HG02759 (cell line): ENCODE data around the gene DNAI1.
"Not testable (repeated sequence)": the region's sequence is repeated elsewhere in the genome, so short reads cannot be mapped to it uniquely, and the experiment has no call there.

ENCODE experiments used
- ATAC-seq: cut with Tn5 transposase; IDR thresholded peaks from one replicate; pipeline ENCODE4 v1.9.1; 2021; ENCODE audit warnings: mild to moderate bottlenecking, moderate library complexity; ENCODE audit not compliant: unreplicated experiment

DNAI1 gene

DNA sequence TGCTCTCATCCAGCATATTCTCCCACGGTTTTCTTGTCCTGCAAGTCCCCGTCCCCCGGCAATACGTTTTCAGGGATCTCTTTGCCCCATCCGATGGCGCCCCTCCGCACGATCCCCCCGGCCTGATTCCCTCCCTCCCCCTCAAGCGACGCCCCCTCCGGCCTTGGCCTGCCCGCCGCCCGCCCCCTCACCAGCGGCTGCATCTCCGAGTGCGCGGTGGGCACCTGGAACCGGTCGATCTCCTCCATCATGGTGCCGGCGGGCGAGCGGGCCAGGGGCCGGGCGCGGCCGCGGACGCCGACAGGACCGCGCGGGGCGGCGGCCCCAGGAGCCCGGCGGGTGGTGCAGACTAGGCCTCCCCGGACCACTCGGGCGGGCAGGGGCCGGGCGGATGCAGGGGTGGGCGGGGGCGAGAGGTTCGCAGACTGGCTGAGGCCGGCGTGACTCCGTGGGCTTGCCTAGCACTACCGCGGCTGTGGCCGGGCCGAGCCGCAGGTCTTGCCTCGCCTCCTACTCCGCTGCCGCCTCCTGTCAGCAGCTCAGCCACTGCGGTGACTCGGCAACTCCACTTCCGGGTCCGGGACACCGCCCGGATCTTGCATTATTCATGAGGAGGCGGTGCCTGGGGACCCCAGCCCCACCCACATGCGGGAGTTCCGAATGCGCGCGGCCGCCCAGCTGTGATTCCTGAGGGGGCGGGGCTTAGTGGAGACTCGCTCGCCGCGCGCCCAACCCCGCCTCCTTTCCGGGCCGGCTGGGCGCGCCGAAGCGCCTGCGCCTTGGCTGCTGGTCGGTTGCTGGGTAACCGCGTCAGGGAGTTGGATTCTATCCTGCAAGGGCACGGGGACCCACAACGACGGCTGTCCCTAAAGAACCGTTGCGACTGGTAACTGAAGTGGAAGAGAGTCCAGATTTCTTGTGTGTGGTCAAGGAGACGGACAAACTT lies at the start of gene DNAI1, which contains the start of gene FAM219A:
TSS of gene DNAI1 (plus strand) at position 793 of the 946 bp plus-strand sequence. CDS start 201 bp downstream, outside the sequence.
TSS of gene FAM219A (minus strand) at position 558 of the 946 bp plus-strand sequence. CDS start at position 251, 307 bp downstream.
- ATAC-seq, result peak; percentile 99

DNA sequence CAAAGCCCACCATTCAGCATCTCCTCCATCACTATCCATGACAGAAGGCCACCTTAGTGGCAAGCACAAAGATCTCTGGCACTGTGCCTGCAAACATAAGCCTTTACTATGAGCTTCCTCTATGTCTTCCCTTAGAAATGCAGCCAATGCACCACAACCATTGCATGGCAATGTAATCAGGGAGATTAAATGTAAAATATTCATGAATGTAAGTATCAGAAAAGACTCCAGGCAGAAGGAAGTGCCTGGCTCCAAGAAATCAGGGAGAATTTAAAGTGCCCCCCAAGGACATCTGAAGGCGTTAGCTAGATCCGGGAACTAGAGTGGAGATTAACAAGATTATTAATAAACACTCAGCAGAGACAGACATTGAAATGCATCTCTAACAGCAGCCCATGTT lies 49.5 kb upstream of the DNAI1 start:
- no peak for ATAC-seq

DNA sequence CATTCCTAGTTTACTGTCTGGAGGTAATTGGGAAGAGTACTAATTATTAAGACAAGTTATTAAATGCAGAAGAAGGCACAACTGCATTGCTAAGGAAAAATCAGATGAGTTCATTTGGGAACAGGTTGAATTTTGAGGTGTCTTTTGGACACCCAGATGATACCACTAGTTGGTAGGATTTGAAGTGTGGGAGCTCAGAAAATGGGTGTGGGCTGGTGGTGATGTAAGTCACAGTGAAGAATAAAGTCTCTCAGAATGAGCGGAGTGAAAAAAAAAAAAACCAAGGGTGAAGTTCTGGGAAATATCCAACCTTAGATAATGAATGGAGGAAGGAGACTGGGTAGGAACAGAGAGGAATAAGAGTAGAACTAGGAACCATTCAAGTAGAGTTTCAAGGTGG lies 46.3 kb upstream of the DNAI1 start:
- ATAC-seq, result no peak

DNA sequence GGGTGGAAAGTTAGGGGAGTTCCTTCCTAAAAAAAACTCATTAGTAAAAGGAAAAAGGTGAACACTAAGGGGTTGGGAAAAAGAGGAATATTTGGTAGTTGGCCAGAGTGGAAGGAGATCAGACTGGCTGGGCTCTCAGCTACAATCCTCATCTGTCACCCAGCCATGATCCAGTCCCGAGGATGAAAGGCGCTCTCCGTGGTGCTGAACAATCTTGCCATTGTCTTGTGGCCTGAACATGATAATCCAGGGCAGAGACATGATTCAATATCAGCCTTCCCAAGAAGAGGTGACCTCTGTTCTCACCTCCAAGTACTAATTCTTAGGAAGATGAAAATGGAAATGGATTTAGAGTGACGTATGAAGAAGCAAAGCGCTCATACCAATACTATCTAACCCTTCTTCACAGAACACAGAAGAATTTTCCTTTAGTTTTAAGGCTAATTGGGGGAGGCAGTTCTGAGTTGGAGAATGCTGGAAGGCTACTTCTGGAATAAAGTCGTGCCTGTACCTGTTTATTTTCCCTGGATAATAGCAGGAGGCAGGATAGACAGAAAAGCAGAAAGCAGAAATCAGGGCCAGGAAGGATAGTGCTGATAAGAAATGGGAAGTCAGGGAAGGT lies 45.3 kb upstream of the DNAI1 start:
- no peak for ATAC-seq

DNA sequence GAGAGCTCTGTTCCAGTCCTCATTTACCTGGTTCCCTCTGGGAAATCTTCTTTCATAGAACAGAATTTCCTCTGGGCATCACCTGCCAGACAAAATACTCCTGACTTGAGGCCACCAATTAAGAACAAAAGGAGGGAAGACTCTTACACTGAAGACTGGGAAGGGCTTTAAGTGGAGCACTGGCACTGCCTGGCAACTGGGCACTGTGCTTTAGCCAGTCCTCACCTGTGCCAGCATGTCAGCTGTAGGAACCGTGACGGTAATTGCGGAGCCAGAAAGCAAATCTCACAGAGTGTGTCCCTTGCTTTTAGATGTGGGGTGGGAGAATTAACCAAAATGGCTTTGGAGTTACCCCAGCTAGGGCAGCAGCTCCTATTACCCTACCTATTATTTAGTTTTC lies 40.9 kb upstream of the DNAI1 start:
- no peak for ATAC-seq

DNA sequence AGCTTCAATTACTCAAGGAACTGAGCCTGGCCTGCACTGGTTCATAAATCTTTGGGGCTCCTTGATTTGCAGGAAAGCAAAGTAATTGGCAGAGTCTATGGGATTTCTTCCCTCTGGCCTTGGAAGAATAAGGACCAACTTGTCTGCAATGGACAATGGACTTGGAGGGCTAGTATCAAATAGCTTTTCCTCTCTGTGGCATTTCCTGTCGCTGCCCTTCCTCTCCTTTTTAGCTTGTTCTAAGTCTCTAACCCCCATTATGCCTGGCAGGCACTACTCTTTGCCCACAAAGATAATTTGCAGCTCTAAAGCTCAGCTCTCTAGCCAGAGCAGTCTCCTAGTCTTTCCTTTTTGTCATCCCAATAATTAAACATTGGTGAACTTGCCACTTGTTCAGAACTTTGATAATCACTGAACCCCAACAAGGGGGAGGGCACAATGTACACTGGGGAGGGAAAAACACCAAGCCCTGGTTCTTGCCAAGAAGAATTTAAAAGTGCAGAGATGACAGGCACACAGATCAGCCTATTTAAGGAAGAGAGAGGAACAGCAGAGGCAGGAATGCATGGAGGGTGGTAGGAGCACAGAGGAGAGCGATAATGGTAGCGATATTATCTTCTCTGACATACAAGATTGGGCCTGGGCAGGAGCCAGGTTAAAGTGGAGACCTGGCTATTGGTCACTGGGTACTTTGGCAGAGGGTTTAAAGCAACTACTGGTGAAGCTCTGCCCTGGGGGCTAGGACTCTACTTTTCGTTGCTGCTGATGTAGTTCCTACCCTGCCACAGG lies 38.7 kb upstream of the DNAI1 start:
- ATAC-seq, result no peak

DNA sequence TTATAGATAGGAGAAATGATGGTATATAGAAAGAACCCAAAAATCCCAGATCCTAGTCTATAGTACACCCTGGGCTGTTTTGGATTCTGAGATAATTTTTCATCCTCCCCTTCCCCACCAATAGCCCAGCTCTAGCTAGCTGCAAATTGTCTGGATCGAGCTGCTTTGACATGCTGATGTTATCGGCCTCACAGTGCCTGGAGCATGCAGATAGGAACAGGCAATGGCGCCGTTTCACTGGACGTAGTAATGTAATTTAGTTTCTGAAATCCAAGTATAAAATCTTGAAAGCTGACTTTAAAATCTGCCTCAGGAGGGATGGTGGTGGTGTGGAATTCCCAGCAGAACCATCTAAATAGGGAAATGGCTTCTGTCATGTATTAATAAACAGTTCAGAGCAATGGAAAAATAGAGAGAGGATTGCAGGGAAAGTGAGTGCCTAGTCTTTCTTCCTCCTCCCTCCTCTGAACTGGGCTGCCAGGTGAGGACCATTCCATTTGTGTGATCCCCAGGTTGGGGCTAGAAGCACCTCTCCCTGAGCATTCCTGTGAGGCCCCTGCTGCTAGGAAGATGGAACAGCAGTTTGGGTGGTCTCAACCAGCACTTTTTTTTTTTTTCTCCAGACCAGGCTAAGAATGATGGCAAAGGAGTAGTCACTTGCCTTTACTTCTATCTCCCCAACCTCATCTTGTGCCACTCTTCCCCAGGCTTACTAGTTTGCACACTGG lies 32.1 kb upstream of the DNAI1 start:
- no peak for ATAC-seq

DNA sequence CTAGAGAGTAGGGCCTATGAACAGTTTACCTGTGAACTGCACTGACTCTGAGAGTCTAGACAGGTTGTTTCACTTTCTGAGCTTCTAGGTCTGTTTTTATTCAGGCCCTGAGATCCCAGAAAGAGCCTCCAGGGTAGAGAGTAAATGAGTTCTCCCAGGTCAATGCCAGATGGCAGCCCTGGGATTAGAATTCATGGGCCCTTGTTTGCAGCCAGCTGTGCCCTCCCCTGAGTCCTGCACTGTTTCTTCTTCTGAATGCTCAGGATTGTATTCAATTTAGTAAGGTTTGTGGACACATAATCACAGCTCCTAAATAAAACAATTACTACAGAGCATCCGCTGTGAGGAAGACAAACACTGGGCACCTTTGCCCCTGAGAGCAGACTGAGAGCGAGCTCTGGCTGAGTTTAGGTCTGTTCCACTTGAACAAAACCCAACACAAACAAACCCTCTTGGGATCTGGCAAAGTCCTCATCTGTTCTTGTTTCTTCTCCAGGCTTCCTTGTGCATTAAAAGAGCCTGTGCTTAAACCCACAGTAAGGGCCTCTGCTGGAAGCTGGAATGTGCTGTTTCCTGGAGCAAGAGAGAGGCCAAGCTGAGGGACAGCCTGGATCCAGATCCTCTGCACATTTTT lies 30.2 kb upstream of the DNAI1 start:
- ATAC-seq, result no peak

DNA sequence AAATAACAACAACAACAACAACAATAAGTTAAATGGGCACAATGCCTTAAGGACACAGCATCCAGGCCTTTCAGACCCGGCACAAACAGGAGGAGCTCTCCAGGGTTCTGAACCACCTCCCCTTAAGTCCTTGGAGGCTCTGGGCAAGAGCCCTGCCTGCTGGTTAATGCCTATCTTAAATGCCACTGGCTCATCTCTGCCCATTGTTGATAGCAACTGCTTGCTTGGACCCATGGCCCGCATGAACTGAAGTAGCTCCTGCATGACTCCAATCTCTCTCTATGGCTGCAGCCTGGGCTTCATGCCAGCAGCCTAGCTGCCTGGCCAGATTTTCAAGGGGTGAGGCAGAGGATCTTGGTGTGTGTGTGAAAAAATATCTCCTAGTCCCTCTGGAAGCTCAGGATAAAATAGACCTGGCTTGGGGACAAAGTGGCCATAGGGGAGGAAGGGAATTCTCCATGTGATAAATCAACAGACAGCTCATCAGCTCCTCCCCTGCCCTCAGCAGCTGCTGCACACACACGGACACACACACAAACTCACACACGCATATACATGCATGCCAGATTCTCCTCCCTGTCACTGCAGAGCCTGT lies 27.7 kb upstream of the DNAI1 start:
- no peak for ATAC-seq

DNA sequence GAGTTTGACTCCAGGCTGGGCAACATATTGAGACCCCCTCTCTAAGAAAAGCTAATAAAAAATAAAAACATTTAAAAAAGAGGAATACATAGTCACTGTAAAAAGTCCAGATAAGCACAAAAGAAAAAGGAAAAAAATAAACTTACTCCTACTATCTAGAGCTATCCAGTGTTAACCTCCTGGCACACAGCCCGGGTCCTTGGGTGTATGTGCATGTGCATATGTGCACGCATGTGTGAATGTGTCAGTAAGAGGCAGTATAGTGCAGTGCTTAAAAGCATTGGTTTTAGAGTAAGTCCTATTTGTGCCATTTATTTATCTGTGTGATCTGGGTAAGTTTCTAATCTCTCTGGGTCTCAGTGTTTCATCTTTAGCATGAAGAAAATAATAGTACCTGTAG lies 26.9 kb upstream of the DNAI1 start:
- ATAC-seq, result no peak

DNA sequence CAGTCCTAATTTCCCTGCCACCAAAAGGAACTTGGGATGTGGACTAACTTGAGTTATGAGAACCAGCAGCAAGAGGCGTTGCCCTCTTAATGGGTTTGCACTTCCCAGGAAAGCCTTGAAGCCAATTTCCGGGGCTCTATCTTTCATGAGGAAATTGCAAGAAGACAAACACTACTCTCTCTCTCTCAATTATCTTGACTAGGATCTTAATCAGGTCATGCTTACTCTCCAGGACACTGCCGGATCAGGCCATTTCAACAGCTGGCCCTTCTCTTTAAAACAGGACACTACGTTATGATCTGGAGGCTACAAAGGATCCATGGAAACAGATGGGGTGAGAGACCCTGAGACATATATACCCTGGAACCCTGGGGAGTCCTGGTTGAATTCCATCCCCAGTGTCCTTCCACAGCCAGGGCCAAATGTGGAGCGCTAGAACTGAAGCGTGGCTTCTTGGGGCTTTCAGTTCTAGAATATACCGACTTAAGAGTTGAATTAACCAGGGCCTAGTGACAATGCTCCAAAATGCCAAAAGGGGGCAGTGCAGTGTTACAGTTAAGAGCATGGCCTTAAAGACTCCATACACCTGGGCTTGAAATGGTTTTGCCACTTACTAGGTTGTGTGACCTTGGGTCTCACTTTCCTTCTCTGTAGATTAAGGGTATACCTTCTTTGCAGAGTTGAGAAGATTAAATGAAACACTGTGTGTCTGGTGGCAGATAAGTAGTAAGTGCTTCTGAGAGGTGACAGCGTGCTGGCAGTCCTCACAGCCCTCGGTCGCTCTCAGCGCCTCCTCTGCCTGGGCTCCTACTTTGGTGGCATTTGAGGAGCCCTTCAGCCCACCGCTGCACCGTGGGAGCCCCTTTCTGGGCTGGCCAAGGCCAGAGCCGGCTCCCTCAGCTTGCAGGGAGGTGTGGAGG lies 21.3 kb upstream of the DNAI1 start:
- no peak for ATAC-seq

DNA sequence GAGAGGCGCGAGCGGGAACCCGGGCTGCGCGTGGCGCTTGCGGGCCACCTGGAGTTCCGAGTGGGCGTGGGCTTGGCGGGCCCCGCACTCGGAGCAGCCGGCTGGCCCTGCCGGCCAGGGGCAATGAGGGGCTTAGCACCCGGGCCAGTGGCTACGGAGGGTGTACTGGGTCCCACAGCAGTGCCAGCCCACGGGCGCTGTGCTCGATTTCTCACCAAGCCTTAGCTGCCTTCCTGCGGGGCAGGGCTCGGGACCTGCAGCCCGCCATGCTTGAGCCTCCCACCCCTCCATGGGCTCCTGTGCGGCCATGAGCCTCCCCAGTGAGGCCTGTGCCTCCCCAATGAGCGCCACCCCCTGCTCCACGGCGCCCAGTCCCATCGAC lies 20.7 kb upstream of the DNAI1 start:
- not testable (repeated sequence) for ATAC-seq

DNA sequence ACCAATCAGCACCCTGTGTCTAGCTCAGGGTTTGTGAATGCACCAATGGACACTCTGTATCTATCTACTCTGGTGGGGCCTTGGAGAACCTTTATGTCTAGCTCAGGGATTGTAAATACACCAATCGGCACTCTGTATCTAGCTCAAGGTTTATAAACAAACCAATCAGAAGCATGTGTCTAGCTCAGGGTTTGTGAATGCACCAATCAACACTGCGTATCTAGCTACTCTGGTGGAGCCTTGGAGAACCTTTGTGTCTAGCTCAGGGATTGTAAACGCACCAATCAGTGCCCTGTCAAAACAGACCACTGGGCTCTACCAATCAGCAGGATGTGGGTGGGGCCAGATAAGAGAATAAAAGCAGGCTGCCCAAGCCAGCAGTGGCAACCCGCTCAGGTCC lies 20.1 kb upstream of the DNAI1 start:
- not testable (repeated sequence) for ATAC-seq

DNA sequence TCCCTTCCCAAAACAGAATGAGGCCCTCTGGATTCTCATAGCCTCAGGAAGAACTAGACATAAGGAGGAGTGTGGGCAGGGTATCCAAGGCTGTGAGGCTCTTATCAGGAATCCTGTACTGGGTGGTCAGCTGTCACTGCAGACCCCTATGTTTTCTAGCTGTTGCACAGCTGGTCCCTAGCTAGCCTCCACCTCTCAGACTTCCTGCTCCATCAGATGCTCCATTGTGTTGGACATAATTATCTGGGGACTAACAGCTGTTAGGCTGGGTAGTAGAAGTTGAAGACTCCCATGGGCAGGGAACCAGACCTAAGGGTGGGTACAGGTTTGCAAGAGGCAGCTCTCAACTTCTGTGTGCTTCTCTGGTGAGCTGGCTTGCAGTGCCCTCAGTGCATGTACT lies 18.6 kb upstream of the DNAI1 start:
- ATAC-seq, result no peak

DNA sequence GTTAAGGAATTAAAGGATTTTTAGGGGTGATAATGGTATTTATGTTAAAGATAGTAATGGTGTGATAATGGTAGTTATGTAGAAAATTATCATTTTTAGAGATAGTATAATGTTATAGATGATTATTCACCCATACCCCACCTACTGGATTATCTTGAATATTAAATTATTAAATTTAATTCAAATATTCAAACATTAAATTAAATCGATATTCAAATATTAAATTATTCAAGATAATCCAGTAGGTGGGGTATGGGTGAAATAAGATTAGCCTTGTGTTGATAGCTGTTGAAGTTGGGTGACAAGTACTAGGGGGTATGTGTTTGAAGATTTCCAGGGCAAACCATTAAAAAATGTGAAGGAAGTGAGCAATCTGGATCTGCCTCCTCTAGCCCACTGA lies 15.8 kb upstream of the DNAI1 start:
- no peak for ATAC-seq

DNA sequence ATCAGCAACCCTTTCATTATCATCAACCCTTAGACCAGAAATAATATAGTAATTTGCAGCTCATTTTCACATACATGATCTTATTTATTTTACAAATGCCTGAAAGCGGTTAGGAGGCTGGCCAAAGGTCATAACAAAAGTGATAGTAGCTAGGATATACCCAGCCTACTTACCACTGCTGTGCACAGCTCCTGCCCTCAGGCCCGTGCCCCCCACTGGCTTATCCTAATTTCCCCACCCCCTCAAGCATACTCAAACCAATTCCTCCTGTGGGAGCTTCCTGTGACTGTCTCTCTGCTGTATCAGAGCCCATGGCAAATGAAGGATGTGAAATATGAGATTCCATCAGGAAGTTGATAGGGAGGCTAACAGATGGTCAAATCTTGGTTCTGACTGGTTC lies 15.1 kb upstream of the DNAI1 start:
- ATAC-seq, result no peak

DNA sequence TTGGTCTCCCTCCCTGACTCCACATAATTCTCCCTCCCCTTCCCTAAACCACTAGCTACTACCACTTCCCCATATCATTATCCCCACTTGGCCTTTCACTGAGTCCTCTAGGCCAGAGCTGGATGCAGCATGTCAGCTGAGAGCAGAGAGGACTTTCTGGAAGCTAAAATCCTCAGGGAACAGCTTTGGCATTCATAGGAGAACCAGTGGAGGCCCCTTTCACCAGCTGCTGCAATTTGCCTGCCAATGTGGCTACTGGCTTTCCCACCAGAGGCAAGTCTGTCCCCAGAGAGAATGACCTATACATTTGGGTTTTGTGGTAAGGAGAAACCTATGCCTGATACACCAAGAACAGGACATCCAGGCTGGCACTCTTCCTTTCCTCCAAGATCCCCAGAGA lies 14.6 kb upstream of the DNAI1 start:
- no peak for ATAC-seq

DNA sequence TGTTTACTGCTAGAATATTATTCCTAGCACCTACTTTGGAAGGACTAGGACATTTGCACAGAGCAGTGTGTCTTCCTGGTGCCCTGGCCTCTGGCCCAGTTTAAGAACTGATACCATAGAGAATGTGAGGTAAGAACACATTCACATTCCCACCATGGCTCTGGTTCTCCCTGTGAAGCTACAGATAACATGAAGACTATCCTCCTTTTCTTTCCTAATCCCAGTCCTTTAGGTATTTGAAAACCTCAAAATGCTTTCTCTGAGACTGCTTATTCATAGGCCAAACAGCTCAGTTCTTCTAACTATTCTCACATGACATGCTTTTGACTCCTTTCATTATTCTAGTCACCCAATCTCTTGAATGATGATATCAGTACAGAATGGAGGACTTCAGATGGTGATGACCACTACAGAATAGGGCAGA lies 12.1 kb upstream of the DNAI1 start:
- no peak for ATAC-seq

DNA sequence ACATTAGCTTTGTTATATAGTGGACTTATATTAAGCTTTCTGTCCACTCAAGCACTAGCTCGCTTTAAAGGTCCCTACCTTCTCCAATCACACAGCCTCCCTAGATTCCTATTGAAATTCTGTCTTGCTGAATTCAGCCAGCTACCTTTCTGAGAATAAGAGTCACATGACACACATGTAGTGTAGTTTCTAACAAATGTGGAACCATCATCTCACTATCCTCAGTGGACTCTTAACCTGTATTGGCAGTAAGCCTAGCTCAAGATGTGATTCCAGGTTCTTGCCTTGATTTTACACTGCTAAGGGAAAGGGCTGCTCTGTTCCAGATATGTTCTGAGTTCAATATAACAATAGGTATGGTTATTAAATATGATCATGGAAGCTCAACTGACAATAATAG lies 11.7 kb upstream of the DNAI1 start:
- no peak for ATAC-seq
